Endothelial cell of umbilical vein (primary cell): ENCODE results near the gene CIAO1.

Source experiments
- EZH2 ChIP-seq: IDR thresholded peaks from 2 replicates; pipeline ENCODE4 v1.6.1; 2012; ENCODE audit warnings: borderline replicate concordance, low read depth, mild to moderate bottlenecking, moderate library complexity, low read length, inconsistent platforms; ENCODE audit not compliant: severe bottlenecking
- FOS ChIP-seq: IDR thresholded peaks from 2 replicates; pipeline ENCODE4 v1.6.1; 2011; ENCODE audit warnings: mild to moderate bottlenecking, low read length, moderate library complexity, borderline replicate concordance; ENCODE audit not compliant: insufficient read depth
- GATA2 ChIP-seq: IDR thresholded peaks from 2 replicates; pipeline ENCODE4 v1.7.0; 2011; ENCODE audit warnings: low read depth, mild to moderate bottlenecking, moderate library complexity, mixed read lengths, low read length; ENCODE audit not compliant: insufficient read length, insufficient read depth
- POLR2A ChIP-seq: IDR thresholded peaks from 2 replicates; pipeline ENCODE4 v1.6.1; 2012; ENCODE audit warnings: low read depth, mild to moderate bottlenecking, control low read depth, low read length
- POLR2AphosphoS5 ChIP-seq: IDR thresholded peaks from 2 replicates; pipeline ENCODE4 v1.6.1; 2012; ENCODE audit warnings: low read depth, mild to moderate bottlenecking, control low read depth, low read length, moderate library complexity; ENCODE audit not compliant: insufficient read depth
- TF ChIP-seq, protein P1 (sequence below), 2 donors: IDR thresholded peaks; 1 replicate in 1 of 2; 2 replicates in 1 of 2; pipeline ENCODE4 v1.5.1; 2011; ENCODE audit warnings: low read length in 2 of 2, mild to moderate bottlenecking in 2 of 2, moderate library complexity in 2 of 2, control low read depth in 1 of 2, inconsistent platforms in 1 of 2, low read depth in 1 of 2; ENCODE audit not compliant: insufficient read depth in 1 of 2; ENCODE audit errors: extremely low read depth in 1 of 2
- TF ChIP-seq, protein P2 (sequence below): IDR thresholded peaks from 2 replicates; pipeline ENCODE4 v1.6.1; 2011; ENCODE audit not compliant: insufficient read depth, insufficient read length

DNA sequence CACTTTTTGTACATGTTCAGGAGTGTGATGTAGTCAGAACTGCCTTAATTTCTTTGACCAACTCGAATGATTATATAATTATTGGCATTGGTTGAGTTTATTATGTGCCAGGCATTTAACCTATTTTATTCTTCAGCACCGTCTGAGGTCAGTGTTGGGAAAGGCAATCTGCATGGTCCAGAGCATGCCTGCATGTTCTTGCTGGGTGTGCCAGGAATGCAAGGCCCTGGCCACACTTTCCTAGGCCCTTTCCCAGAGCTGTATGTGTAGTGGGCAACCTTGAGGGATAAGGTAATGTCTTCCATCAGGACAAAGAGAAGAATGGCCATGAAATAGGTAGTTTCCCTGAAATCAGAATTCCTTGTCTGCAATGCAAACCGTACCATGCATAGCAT is 49.0 kb downstream of the CIAO1 start:
- TF ChIP-seq, protein P1, sequence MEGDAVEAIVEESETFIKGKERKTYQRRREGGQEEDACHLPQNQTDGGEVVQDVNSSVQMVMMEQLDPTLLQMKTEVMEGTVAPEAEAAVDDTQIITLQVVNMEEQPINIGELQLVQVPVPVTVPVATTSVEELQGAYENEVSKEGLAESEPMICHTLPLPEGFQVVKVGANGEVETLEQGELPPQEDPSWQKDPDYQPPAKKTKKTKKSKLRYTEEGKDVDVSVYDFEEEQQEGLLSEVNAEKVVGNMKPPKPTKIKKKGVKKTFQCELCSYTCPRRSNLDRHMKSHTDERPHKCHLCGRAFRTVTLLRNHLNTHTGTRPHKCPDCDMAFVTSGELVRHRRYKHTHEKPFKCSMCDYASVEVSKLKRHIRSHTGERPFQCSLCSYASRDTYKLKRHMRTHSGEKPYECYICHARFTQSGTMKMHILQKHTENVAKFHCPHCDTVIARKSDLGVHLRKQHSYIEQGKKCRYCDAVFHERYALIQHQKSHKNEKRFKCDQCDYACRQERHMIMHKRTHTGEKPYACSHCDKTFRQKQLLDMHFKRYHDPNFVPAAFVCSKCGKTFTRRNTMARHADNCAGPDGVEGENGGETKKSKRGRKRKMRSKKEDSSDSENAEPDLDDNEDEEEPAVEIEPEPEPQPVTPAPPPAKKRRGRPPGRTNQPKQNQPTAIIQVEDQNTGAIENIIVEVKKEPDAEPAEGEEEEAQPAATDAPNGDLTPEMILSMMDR (IDR thresholded peaks at IDR 0.05; ENCODE audit: extremely low read depth in 1 of 2, insufficient read depth in 1 of 2, low read depth in 1 of 2, low read length in 2 of 2) = no peak
- TF ChIP-seq EZH2 = no peak
- TF ChIP-seq, protein P2, sequence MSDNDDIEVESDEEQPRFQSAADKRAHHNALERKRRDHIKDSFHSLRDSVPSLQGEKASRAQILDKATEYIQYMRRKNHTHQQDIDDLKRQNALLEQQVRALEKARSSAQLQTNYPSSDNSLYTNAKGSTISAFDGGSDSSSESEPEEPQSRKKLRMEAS = no peak
- no peak for TF ChIP-seq POLR2A
- TF ChIP-seq POLR2AphosphoS5 = no peak
- no peak for TF ChIP-seq GATA2
- TF ChIP-seq FOS = no peak
